ENCODE measurements around the gene IFT20.

- TF ChIP-seq POLR2AphosphoS5 (IDR thresholded peaks at IDR 0.05; ENCODE audit: low read depth) (no peak), CTCF (conservative IDR thresholded peaks at IDR 0.05; ENCODE audit: low read depth in 2 of 2) (no peak)
These were observed 17.9 kb downstream of the IFT20 start for GRCh38 chr17:28317099-28317965.

All from GM23338 (cell line).